ENCODE measurements around the gene SPOCK1. TPM values are rescaled to one million over a fixed set of nuclear protein-coding genes. Genes with fewer than 3 reads are reported as not detected.

The SPOCK1 gene
- total and polyA plus RNA-seq, 4 donors: 0.48 to 4.5 (median 0.69) TPM

GRCh38 chr5:136998854-136999357, 500.2 kb downstream of the SPOCK1 start:
- Histone ChIP-seq H3K4me1 (ENCODE audit: control insufficient read depth in 5 of 5, insufficient read depth in 5 of 5, low read length in 5 of 5) (peaks cover 0 to 3% (median 0%) of the 10 kb centered on the region in 5 donors), H3K36me3 (ENCODE audit: control insufficient read depth in 4 of 4, insufficient read depth in 4 of 4, low read length in 4 of 4) (no peaks in the 10 kb centered on the region), H3K27me3 (ENCODE audit: control insufficient read depth in 3 of 3, insufficient read depth in 3 of 3, low read length in 2 of 3) (no peaks in the 10 kb centered on the region), H3K27ac (ENCODE audit: low read depth in 1 of 2, low read length in 1 of 2) (no peak overlapping the region), H3K9me3 (ENCODE audit: control insufficient read depth in 4 of 4, insufficient read depth in 3 of 4, low read length in 3 of 4) (peaks cover 0 to 2% (median 0%) of the 10 kb centered on the region in 4 donors), H3K4me3 (no peak overlapping the region), H3K9ac (ENCODE audit: insufficient read depth in 1 of 2, low read length in 2 of 2) (no peak overlapping the region)
- no peak for ATAC-seq (ENCODE audit: insufficient read depth, low FRiP score)
- peak; percentile 11 to 31 (median 26) for DNase-seq
- 67 to 75% methylated on average over 6 of the region's 6 CpGs for WGBS, 2 donors
- no peak for TF ChIP-seq CTCF (IDR thresholded peaks at IDR 0.05; ENCODE audit: control extremely low read depth, extremely low read depth)

- ATAC-seq (ENCODE audit: insufficient read depth, low FRiP score) (no peak), DNase-seq (no peak)
- no peak for TF ChIP-seq CTCF (IDR thresholded peaks at IDR 0.05; ENCODE audit: control extremely low read depth, extremely low read depth)
These were observed 505.0 kb downstream of the SPOCK1 start for GRCh38 chr5:136994154-136994553.

GRCh38 chr5:136992796-136993489, 506.2 kb downstream of the SPOCK1 start:
- Histone ChIP-seq H3K36me3 (ENCODE audit: control insufficient read depth in 4 of 4, insufficient read depth in 4 of 4, low read length in 4 of 4) (no peaks in the 10 kb centered on the region), H3K4me1 (ENCODE audit: control insufficient read depth in 5 of 5, insufficient read depth in 5 of 5, low read length in 5 of 5) (peaks cover 0 to 7% (median 0%) of the 10 kb centered on the region in 5 donors), H3K9me3 (ENCODE audit: control insufficient read depth in 4 of 4, insufficient read depth in 3 of 4, low read length in 3 of 4) (no peaks in the 10 kb centered on the region), H3K27ac (ENCODE audit: low read depth in 1 of 2, low read length in 1 of 2) (no peak overlapping the region), H3K9ac (ENCODE audit: insufficient read depth in 1 of 2, low read length in 2 of 2) (no peak overlapping the region), H3K27me3 (ENCODE audit: control insufficient read depth in 3 of 3, insufficient read depth in 3 of 3, low read length in 2 of 3) (no peaks in the 10 kb centered on the region), H3K4me3 (no peak overlapping the region)
- TF ChIP-seq CTCF (IDR thresholded peaks at IDR 0.05; ENCODE audit: control extremely low read depth, extremely low read depth): no peak
- ATAC-seq (ENCODE audit: insufficient read depth, low FRiP score) (no peak), DNase-seq (no peak)
- WGBS, 2 donors: 74 to 85% methylated on average over 3 of the region's 3 CpGs

More at GRCh38 chr5:136994154-136994553, 505.0 kb downstream of the SPOCK1 start:
- H3K4me3 ChIP-seq: no peak overlapping the region
- peaks cover 0 to 7% (median 0%) of the 10 kb centered on the region in 5 donors for H3K4me1 ChIP-seq (ENCODE audit: control insufficient read depth in 5 of 5, insufficient read depth in 5 of 5, low read length in 5 of 5)
- H3K9me3 ChIP-seq (ENCODE audit: control insufficient read depth in 4 of 4, insufficient read depth in 3 of 4, low read length in 3 of 4): no peaks in the 10 kb centered on the region
- H3K27me3 ChIP-seq (ENCODE audit: control insufficient read depth in 3 of 3, insufficient read depth in 3 of 3, low read length in 2 of 3): no peaks in the 10 kb centered on the region
- no peak overlapping the region for H3K27ac ChIP-seq (ENCODE audit: low read depth in 1 of 2, low read length in 1 of 2)
- 66 to 84% methylated on average over 5 of the region's 5 CpGs for WGBS, 2 donors
- H3K9ac ChIP-seq (ENCODE audit: insufficient read depth in 1 of 2, low read length in 2 of 2): no peak overlapping the region
- no peaks in the 10 kb centered on the region for H3K36me3 ChIP-seq (ENCODE audit: control insufficient read depth in 4 of 4, insufficient read depth in 4 of 4, low read length in 4 of 4)
